ENCODE measurements around the gene GM2A.

Gene GM2A

DNA sequence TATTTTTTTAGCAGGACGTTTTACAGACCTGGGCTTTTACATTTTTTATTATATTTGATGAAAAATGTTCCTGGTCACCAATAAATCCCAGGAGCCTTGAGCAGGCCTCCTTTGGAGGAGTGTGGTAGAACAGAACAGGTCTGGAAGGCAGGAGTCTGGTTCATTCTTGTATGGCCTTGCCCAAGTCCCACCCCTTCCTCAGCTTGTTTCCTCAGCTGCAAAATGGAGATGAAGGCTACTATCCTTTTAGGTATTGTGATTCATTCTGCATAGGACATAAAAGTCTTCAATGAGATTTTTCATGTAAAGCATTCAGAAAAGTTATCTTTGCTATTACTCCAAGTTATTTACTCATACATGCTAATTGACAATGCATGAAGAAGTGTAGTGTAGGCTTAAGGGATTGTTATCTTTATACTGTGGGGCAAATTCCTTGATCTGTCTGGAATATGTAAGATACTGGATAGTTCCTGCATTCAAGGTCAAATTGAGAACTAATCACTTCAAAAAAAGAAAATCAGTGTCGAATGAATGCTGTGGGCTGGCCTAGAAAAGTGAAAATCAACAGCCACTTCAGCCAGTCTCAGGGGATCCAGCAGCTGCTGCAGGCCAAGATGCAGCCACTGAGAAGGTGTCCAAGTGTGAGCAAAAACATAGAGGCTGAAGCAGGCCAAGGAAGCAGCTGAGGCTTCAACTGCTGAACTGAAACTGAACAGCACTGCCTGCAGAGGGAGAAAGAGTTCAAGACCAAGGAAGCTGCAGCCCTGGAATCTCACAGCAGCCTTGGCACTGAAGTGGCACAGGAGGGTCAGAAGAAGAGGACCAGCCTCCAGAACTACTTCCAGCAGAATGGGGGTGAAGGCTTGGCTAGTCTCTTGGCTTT is 66.1 kb downstream of the GM2A start:
- Histone ChIP-seq H3K9me3 (ENCODE audit: low read length) (no peaks in the 10 kb centered on the region), H3K4me3 (ENCODE audit: low read depth in 1 of 2, low read length in 2 of 2) (no peak overlapping the region), H3K36me3 (ENCODE audit: insufficient read depth, low read length) (no peaks in the 10 kb centered on the region), H3K4me1 (ENCODE audit: insufficient read depth, low read length) (peaks cover 5% of the 10 kb centered on the region), H3K27ac (ENCODE audit: low read depth, low read length) (no peak overlapping the region), H3K9ac (ENCODE audit: low read length) (no peak overlapping the region), H3K27me3 (ENCODE audit: control insufficient read depth in 1 of 2, insufficient read depth in 2 of 2, low read length in 2 of 2) (no peaks in the 10 kb centered on the region)

Data from muscle layer of colon (tissue), 2 donors.